ENCODE data around the gene ADGRG7.
A peak's percentile ranks its signal among the peaks of the same experiment; 100 is the strongest.
"Not testable (repeated sequence)": the region's sequence is repeated elsewhere in the genome, so short reads cannot be mapped to it uniquely, and the experiment has no call there.

ADGRG7 gene

DNA sequence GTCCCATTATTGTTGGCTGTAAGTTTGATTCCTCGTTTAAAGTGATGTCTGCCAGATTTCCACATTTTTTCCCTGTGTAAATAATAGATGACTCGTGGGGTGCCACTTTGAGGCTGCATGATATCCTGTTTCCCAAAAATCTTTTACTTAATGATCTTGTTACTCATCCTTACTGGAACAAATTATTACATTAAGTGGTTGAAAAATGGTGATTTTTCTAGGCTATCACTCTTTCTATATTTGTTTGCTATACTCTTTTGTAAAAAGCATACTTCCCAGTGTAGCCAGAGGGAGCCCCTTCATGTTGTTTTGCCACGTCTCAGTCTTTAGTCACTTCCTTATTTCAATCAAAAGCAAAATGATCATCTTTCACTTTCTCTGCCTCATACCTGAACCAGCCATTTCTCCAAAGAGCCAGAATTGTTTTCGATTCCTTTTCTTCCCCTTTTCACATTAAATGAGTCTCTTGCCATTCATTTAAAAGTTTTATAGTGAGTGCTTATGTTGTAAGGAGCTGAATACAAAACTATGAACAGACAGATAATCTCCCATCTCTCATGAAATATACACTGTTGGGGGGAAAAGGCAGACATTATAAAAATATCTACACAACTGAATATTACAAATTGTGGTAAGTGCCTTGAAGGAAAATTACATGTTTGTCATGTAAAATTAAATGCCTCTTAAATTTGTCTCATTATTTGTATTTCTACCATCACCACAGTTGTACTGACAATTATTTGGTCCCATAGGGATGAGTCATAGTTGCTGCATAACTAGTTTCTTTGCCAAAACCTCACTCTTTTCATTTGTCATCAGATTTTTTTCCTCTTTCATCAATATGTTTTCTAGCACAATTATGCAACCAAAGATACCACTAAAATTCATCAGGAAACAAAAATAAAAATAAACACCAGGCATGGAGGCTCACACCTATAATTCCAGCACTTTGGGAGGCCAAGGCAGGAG, 41.5 kb downstream of the ADGRG7 start:
- peak; percentile 60 for DNase-seq

DNA sequence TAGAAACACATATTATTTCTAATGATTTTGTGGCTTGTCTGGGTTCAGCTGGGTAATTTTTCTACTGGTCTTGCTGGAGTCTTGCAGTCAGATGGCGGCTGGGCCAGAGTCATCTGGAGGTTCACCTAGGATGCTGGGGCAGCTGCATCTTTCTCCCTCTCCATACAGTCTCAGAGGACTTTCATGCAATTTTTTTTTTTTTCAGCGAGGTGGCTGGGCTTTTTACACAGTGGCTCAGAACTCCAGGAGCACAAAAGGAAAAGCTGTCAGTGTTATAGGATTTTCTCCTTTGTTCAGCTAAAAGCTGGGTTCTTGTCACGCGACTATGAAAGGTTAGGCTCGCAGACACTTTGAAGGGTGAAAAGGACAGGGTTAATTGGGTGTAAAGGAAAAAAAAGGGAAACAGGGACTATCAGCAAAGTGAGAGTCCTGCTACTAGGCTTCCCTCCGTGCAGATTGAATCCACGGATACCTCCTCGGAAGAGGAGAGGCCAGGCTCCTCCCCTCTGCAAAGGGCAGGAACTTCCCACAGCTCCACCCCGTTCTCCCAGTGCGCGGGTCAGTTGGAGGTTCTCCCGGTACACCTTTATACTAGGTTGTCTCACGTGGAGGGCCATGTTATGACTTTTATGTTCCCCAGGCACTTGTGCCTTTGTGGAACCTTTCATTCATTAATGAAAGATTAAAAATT, 44.3 kb downstream of the ADGRG7 start:
- no peak for DNase-seq

DNA sequence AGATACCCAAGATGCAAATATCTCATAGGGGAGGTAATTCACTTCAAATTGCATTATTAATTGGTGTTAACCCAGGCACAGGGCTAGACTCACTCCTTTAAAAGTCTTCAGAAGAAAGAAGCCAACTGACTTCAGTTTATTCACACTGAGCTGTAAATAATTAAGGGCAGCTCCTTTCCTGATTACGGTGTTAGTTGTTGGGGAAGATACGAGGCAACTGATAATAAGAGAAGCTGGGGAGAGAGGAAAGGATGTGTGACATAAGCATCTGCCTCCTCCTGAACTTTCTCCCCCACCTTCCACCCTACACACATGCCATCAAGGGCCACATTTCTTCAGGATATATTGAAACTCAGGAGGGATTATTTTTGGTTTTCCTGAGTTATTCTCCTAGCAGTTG, 47.5 kb downstream of the ADGRG7 start:
- no peak for DNase-seq

DNA sequence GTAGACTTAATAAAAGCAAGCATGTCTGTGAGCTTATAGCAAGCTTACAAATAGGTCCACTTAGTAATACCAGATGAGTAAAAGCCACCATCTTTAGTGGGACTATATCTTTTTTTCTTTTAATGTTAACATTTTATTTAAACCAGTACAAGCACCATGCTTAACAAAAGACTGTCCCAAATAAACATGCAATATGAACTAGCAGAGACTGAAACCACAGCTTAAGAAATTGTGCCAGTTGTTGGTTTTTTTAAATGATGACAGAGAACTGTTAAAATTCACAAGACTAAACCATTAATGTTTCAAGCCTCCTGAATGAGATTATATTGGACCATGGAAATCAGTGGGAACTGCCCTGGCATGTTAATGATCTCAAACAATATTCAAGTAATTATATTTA, 51.9 kb downstream of the ADGRG7 start:
- DNase-seq = not testable (repeated sequence)

DNA sequence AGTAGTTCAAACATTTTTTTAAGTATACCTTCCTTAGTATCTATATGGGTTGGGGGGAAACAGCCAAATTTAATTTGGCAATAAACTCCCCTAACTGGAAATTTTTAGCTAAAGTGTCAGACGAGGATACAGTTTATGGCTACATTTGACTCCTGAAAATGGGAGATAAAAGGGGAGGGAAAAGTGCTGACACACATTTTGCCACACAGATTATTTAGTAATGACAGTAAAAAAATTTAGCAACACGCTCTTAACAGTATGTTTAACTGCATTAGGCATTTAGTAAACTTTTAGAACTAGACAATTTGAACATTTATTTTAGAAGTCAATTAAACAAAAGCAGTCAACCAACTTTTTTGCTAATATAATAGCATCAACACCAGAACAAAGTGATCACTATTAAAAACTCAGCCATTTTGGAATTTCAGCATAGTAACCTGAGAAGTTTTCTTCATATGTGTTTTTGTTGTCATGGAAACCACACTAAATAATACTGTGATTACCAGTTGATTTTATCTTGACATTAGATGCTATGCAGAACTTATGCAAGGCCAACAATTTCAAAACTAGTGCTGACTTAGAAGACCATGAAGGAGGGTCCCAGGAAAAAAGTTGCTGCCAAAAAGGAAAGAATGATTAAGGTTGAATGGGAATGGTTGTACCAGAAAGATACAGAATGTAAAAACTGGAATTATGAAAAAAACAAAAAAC, 52.9 kb downstream of the ADGRG7 start:
- no peak for DNase-seq

DNA sequence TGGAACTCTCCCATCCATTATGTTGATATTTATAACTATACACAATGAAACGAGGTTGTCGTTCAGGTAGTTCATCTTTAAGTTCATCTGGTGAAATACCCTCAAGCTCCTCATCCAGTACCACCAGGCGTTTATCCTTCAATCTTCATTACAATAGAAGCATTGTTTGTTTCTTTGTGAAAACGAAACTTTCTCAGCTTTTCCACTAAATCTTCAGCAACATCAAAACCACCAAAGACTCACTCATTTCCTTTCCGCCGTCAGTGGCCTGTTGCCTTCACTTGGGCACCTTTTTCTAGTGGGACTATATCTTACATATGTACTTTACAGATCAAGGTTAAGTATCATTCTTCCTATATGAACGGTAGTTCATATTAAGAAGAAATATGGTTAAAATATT, 55.8 kb downstream of the ADGRG7 start:
- peak; percentile 72 for DNase-seq

DNA sequence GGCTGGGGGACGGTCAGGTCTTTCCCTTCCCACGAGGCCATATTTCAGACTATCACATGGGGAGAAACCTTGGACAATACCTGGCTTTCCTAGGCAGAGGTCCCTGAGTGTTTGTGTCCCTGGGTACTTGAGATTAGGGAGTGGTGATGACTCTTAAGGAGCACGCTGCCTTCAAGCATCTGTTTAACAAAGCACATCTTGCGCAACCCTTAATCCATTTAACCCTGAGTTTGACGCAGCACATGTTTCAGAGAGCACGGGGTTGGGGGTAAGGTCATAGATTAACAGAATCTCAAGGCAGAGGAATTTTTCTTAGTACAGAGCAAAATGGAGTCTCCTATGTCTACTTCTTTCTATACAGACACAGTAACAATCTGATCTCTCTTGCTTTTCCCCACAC, 57.3 kb downstream of the ADGRG7 start:
- DNase-seq = not testable (repeated sequence)

DNA sequence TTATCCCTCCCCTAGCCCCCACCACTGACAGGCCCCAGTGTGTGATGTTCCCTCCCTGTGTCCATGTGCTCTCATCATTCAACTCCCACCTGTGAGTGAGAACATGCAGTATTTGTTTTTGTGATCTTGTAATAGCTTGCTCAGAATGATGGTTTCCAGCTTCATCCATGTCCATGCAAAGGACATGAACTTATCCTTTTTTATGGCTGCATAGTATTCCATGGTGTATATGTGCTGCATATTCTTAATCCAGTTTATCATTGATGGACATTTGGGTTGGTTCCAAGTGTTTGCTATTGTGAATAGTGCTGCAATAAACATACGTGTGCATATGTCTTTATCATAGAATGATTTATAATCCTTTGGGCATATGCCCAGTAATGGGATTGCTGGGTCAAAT, 57.9 kb downstream of the ADGRG7 start:
- not testable (repeated sequence) for DNase-seq

DNA sequence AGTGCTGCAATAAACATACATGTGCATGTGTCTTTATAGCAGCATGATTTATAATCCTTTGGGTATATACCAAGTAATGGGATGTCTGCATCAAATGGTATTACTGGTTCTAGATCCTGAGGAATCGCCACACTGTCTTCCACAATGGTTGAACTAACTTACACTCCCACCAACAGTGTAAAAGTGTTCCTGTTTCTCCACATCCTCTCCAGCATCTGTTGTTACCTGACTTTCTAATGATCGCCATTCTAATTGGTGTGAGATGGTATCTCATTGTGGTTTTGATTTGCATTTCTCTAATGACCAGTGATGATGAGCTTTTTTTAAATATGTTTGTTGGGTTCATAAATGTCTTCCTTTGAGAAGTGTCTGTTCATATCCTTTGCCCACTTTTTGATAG, 61.6 kb downstream of the ADGRG7 start:
- not testable (repeated sequence) for DNase-seq

DNA sequence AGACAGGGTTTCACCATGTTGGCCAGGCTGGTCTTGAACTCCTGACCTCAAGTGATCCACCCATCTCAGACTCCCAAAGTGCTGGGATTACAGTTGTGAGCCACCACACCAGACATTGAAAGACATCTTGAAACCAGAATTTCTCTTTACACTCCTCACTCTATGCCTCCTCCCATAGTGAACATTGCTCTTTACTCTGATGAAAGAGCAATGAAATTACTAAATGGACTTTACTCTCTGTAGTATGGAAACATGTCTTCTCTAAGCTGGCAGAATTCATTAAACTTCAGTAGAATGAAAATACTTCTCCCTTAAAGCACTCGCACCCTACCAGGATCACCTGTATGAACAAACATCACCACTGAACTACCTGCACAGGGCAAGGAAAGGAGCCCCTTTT, 72.1 kb downstream of the ADGRG7 start:
- no peak for DNase-seq

DNA sequence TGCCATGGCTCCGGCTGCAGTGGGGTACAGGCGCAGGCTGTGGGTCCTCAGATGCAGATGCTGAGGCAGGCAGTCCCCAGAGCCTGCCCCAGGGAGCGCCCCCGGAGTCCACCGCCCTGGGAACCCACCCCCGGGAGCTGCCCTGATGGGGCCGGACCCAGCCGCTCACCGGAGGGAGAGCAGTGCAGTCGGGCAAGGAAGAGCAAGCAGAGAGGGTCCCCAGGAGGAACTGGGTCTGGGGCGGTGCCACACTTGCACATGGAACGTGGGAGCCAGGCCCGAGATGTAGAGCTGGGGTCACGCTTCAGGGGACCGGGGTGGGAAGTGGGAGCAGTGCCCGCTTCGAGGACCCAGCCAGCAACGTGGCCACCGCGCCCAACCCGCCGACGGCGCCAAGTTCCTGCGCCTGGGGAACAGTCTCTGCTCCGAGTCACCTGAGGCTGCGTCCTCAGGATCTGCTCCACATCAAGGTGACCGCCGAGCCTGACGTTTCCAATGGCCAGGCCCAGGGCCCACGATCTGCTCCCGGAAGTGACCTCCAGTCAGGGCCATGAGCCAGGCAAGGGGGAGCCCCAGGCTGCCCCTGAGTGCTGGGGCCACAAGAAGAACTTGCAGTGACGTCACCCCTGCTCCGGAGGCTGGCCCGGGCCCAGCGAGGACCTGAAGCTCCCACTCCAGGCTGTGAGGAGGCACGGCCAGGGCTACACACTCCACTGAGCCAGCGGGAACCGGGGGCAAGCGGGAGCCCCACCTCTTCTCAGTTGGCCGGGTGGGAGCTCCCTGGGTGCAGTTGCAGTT, 72.9 kb downstream of the ADGRG7 start:
- no peak for DNase-seq

DNA sequence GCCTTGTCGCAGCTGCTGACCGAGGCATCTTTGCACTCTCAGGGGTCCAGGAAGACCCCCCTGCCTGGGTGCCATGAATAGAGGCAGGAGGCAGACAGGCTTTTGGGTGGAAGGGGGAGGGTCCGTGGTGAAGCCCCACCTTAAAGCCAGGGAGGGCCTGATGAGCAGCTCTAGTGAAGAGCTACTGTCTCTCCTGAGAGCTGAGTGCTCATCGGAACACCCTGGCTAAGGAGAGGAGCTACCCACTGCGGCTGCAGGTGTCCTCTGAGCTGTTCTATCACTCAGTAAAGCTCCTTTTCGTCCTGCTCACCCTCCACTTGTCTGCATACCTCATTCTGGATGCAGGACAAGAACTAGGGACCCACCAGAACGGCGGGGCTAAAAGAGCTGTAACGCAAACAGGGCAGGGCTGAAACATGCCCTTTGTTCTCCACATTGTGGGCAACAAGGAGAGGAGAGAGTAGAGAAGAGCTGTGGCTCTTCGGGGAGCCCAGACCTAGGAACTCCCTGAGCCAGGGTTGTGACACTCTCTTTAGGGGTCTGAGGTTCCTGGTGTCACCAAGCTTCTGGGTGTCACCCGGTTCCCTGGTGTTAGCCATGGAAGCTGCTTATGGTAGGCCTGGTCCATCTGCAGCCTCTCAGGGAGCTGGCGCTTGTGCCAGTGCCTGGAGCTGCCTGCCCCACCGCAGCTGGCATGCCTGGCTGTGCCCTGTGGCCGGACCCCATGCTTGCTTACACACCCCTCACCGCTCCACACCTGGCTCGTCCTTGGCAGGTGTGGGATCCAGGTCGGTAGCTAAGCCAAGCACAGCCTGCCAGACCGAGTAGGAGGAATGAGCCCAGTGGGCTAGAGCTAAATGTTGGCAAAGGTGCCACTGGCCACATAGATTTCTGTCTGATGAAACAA, 73.7 kb downstream of the ADGRG7 start:
- DNase-seq = no peak

DNA sequence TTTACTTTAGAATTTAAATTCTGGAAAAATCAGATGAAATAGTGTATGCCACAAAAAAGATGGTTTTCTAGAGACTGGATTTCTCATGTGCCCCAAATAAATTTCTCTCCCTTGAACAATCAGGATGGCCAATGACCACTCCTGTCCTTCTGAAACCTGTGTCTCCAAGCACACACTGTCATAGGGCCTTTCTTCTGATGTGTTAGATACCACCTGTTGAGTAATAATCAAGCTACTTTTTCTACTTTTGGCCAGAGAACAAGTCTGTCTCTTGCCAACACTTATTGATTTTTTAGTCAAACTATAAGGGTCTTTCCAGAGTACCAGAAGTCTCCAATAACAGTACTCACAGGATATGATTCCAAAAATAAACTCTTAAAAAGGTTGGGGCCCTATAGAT, 83.8 kb downstream of the ADGRG7 start:
- DNase-seq = no peak

DNA sequence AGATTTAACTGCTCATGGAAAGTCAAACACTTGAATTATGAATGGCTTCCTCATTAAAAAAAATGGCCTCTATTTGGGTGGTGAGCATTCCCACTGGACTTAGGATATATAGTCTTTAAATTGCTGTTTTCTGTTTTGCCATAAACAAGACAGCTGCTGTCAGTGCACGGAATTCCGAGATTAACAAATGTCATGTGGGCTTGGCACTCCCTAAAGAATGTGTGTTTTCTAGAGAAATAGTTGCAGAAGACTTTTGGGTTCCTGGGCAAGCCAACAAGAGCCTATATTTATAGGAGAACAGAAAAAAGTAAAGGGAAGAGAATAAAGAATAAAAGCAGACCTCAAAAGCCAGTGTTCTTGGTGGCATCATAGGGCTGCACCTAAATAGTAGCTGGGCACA, 86.3 kb downstream of the ADGRG7 start:
- no peak for DNase-seq

DNA sequence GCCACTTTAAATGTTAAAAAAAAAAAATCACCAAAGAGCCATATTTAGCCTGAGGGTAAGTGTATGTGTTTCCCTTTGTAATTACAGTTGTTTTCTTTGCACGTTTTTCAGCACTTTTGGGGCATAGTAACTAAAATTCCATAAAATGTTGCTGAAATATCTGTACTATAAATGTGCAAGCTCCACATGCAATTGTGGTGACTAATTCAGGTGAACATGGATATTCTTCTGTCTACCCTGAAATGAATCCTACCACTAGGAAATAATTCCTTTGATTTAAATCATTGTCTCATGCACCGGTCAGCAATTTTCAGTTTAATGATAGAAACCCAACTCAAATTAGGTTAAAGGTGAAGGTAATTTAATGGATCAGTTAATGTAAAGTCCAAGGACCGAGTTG, 86.8 kb downstream of the ADGRG7 start:
- DNase-seq = no peak

DNA sequence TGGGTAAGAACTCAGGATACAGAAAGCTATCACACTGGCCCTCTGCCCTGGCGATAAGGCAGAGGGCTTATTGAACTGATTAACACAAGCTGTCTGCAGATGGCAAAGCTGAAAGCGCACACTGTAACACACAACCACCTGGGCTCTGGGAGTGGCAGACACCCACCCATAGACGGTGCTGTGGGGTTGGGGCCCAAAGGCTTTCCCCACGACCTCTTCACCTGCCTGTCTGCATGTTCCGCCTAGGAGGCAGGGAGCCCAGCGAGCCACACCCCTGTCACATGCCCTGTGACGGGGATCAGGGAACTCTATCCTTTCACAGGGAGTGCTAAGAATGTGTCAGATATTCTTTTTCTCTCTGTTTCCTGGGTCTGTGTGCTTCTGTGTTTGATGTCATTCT, 87.8 kb downstream of the ADGRG7 start:
- no peak for DNase-seq

DNA sequence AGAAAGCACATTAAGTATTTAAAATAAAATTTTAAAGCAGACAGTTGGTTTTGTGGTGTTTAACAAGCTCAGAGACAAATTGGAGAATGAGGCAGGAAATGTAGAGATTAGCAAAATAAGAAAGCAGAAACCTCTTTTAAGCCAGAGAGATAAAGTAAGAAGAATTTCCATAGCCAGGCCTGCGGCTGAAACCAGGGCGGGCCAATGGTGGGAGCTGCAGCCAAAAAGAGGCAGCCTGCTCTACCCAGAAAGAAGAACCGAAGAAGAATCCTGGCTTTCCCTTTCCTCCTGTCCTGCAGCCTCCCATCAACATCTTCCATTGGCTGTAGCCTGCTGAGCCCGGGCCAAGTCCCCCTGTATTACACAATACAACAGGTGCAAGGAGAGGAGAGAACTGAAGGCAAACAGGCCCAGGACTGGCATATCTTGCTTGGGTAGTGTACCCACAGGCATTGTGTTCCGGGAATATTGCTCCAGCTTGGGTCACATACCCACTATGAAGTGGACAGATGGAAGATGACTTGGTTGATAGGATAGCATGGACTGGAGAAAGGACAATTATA, 88.4 kb downstream of the ADGRG7 start:
- no peak for DNase-seq

DNA sequence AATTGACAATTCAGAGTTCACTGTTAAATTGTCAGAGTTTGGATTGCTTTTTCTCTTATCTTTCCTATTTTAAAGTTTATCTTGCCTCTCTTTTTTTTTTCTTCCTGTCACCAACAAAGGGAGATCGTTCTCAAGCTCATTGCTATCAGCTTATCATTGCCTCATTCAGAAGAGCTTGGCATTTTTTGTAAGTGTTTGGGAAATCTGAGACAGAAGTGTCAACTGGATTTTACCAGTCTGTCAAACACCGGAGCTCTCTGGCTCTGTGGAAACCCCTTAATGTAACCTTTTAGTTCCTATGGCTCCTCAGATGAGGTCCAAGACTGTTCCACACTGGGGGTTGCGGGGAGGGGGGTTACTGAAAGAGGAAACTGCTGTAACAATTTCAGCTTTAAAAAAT, 89.3 kb downstream of the ADGRG7 start:
- DNase-seq = no peak

DNA sequence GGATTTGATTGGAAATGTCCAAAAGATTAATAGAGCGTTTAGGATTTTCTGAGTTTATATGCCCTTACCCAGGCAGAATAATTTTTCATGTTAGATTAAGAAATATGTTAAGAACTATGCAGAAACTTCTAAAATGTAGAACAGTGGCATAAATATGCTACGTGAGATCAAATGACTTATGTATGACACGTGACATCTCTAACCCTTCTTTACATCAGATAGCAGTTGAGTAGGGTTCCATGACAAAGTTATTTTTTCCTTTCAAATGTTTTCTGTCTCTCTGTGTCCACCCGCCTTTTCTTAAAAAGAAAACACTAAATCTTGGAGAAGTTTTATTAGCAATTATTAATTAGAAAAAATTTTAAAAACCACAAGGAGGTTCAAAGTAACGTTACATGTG, 91.3 kb downstream of the ADGRG7 start:
- no peak for DNase-seq

DNA sequence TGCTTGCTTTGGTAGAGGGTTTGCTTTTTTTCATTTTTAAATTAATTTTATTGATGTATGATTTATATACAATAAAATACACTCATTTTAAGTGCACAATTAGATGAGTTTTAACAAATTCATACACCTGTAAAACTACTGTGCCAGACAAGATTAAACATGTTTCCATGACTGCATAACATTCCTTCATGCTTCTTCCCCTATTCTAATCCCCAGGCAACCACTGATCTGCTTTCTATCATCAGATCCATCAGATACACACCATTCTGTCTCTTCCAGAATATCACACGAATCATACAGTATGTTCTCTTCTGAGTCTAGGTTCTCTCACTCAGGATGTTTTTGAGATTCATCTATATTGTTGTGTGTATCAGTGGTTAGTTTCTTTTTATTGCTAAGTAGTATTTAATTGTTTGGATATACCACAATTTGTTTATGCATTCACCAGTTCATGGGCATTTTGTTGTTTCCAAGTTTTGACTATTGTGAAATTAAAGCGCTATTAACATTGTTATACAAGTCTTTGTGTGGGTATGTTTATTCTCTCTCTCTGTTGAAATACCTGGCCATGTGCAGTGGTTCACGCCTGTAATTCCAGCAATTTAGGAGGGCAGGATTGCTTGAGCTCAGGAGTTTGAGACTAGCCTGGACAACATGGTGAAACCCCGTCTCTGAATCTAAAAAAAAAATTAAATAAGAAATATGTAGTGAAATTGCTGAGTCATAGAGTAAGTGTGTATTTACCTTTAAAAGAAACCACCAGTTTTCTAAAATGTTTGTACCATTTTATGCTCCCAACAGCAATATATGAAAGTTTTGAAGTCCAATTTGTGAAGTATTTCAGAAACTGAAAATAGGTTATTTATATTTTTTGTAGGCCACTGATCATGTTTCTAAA, 92.9 kb downstream of the ADGRG7 start:
- no peak for DNase-seq
